Measurements from ENCODE around the gene KRT75.

- TF ChIP-seq CTCF (IDR thresholded peaks at IDR 0.05) (no peak), POLR2A (IDR thresholded peaks at IDR 0.05) (no peak)
Observed at GRCh38 chr12:52464897-52465296, 30.7 kb upstream of the KRT75 start.
